Measurements from ENCODE around the gene DUS1L.

Gene DUS1L

DNA sequence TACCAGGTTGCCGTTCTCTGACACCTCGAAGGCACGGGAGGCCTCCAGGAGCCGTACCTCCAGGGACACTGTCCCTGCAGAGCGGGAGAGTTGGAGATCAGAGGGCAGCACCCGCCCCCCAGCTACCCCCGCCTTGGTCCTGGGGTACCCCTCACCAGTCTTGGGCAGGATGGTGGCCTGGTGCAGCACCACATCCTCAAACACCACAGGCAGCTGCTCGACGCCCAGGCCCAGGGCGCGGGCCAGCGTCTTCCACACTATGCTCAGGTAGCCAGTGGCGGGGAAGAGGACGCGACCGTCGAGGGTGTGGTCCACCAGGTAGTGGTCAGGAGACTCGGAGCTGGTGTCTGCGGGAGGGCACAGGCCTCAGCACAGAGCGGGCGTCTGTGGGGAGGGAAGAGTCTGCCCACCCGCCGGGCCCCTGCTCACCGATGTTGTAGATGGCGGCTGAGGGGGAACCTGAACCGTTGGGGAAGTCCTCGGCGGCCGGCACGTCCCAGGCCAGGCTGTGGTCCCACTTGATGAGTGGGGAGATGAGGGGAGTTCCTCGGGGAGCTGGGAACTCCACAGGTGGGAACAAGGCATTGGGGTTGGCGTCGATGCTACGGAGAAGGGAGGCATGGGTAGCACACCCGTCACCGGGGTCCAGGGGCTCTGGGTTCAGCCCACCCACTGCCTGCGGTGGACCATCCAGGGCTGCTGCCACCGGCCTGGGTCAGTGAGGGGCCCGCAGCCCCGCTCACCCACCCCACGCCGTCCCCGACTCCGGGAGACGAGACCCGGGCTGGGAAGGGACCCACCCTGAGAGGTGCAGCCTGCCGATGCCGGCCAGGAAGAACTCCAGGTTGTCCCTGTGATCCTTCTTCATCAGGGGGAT lies 22.6 kb upstream of the DUS1L start:
- DNase-seq = no peak

DNA sequence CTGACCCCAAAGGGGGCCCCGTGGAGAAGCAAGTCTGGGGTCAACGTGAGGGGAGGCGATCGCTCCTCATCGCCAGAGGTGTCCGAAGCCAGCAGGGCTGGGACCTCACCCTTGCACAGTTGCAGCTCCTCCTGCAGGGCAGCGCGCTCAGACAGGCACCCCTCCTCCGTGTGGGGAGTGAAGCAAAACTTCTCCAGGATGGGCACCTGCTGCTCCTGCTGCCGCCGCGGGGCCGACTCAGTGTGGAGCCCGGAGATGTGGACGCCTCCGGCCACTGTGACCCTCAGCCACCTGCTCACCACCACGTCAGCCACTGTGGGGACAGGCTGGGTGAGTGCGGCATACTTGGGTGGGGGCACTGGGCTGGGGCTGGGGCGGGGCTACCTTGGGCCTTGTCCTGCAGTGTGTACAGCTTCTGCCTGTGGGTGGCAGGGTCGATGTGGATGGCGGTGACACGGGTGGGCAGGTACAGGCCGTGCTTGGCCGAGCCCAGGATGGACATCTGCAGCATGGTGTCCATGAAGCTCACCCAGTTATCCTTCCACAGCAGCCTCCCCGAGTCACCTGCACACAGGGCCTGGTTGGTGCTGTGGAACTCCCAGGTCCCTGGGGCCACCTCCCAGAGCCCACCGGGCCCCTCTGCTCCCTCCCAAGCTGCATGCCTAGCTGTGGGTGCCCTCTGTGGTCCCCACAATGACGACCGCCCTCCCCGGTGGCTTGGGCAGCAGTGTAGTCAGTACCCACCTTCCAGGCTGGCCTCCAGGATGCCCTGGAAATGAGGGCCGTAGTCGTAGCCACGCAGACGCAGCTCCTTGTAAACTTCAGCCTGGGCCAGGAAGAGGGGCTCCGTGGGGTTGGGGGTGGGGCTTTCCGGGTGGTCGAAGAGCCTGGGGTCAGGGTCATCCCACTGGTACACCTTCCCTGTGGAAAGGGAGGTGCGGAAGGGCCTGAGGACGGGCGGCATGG lies 21.6 kb upstream of the DUS1L start:
- no peak for DNase-seq

GRCh38 chr17:82085931-82086764 lies 20.5 kb upstream of the DUS1L start:
- DNase-seq = no peak

DNA sequence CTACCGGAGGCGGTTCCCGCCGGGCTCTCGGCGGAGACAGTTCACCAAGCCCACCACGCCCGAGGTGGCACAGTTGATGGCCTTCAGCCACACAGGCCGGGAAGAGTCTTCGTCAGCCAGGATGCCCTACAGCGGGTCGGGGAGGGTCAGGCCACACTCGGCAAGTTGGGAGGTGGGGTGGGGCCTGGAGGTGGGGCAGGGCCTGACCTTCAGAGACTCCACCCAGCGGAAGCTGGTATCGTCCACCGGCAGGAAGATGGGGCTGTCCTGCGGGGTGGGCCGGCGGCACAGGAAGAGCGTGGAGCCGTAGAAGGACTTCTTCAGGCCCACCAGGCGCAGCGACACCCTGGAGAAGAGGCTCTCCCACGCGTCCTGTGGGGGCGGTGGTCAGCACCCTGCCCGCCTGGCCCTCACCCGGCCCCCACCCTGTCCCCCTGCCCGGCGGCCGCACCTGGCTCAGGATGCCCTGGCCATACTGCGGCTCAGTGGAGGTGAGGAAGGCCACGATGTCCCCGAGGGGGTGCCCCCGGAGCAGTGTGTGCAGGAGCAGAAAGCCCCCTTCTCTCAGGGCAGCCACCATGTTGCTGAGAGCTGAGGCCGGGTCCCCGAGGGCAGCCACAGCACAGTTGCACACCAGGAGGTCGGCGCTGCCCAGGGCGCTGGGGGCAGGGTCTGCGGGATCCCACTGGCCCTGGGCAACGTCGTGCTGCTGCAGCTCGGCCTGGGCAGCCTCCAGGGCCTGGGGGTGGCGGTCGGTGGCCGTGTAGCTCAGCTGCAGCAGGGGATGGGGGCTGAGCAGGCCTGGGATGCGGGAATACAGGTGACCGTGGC lies 19.6 kb upstream of the DUS1L start:
- DNase-seq = no peak

GRCh38 chr17:82084373-82085030 lies 18.9 kb upstream of the DUS1L start:
- DNase-seq = no peak

- DNase-seq = no peak
Observed at GRCh38 chr17:82083533-82084359, 18.1 kb upstream of the DUS1L start.

DNA sequence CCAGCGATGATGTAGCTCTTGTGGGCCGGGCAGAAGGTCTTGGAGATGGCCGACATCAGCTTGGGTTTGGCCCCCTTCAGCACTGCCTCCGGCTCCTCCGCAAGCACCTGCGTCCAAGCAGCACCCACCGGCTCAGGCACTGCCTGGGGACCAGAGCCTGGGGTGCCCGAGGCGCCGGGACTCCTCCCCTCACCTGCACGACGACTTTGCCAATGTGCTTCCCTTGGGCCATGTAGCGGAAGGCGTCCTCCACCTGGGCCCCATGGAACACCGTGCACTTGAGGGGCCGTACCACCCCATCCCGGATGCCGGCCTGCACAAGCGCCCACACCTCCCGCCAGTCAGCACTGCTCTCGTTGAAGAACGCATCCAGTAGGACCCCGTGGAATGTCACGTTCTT lies 17.4 kb upstream of the DUS1L start:
- DNase-seq = no peak

- DNase-seq = no peak
Observed at GRCh38 chr17:82082456-82082855, 16.9 kb upstream of the DUS1L start.

DNA sequence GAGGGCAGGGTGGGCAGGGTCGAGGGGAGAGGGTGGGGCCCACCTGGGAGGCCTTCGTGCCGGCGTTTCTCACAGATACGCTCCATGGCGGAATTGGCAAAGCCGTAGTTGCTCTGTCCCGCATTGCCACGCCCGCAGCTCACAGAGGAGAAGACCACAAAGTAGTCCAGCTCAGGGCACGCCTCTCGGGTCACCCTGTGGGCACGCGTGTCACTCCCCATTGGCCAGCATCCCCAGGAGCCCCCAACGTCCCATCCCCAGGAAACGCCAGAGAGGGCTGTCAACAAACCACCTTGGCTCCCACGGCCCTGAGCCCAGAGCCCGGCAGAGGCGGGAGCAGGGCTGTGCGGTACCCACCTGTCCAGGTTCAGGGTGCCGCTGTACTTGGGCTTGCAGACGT lies 16.4 kb upstream of the DUS1L start:
- no peak for DNase-seq

- no peak for DNase-seq
Observed at GRCh38 chr17:82081546-82081945, 15.9 kb upstream of the DUS1L start.

DNA sequence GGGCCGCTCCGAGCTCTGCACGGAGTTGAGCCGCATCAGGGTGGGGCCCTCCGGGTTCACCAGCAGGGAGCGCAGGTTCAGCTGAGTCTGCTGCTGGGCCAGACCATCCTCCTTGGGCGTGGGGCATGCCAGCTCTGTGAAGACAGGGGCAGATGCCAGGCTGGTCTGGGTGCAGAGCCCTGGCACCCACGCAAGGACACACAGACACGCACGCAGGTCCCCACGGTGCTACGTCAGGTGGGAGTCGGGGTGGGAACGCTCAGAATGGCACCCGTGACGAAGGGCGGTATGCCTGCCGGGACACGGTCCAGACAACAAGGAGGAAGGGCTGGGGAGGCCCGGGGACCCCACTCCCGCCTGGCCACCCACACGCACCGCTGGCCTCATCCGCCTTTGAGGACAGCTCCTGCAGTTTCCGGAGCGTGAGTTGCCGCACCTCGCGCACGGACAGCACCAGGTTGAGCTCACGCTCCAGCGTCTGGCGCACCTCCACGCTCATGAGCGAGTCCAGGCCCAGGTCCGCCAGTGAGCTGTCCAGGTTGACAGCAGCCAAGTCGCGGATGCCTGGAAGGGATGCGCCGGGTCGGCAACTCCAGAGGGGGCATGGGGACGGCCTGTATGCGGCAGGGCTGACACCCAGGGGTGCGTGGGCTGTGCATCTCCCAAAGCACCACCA lies 15.3 kb upstream of the DUS1L start:
- no peak for DNase-seq

DNA sequence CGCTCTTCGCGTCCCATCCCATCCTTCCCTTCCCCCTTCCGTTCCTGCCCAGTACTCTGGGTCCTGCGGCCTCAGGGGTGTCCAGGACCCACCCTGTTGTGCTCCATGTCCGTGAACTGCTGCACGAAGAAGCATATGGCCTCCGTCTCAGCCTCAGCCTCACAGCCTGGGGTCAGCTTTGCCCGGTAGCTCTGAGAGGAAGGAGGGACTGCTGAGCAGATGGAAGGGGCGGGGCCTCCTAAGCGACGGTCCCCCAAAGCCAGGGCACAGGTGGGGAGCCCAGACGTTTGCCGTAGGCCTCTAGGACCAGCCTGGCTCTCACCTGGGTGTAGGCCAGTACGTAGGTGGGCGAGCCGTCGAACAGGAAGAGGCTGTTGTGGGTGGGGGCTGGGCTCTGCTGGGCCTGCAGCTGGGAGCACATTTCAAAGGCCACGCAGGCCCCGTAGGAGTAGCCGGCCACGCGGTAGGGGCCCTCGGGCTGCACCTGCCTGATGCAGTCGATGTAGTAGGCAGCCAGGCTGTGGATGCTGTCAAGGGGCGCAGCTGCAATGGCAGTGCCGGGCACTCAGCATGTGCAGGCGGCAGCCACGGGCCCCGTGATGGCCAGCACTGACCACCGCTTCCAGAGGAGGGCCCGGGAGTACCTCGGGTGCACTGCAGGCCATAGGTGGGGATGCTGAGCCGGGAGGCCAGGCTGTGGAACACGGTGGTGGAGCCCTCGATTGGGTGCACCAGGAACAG lies 14.6 kb upstream of the DUS1L start:
- DNase-seq = no peak

GRCh38 chr17:82079001-82079677 lies 13.5 kb upstream of the DUS1L start:
- no peak for DNase-seq

DNA sequence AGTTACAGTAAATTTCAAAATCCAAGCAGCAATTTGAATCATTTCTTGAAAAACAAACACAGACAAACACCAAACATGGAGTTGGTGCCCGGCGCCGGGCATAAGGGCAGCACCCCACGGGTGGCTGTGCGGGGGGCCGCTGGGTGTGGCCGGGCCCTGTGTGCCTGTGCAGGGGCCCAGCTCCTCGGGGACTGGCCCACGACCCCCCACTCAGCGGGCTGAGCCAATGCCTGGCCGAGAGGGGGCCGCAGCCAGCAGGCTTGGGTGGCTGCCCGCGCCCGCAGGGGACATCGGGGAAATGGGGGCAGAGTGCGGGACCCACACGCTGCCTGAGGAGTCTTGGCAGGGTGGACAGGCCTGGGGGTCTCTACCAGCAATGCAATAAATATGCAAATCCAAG lies 12.8 kb upstream of the DUS1L start:
- no peak for DNase-seq

DNA sequence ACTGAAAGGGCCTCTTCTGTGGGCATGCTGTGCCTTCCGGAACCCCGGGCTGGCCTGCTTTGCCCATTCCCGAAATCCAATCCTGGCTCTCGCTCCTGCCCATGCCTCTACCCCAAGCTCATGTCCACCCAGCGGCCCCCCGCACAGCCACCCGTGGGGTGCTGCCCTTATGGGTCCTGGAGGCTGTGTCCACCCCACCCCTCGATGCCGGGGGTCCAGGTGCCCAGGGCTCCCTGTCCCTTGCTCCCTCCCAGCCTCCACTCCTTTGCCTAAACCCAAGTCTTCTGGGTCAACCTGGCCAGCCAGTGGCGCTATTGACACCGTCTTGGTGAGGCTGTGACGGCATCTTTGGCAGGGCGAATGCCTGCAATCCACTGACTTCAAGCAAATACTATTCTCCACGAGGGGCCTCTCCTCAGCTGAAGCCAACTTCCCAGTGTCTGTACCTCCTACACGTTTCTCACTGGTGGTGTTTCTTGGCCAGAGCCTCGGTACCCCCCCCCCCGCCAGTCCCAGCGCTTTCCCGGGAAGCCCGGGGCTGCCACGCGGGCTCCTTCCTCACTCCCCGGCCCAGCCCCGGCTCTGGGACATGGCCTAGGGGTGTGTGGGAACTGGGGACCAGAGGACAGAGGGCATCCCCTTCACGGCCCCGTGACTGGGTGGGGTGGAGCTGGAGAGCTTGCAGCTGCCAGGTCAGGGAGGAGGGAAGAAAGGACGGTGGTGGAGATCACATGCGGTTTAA lies 12.2 kb upstream of the DUS1L start:
- no peak for DNase-seq

- no peak for DNase-seq
Observed at GRCh38 chr17:82076785-82077591, 11.4 kb upstream of the DUS1L start.
